ENCODE data around the gene ZNF280C. TPM values are rescaled to one million over a fixed set of nuclear protein-coding genes. Genes with fewer than 3 reads are reported as not detected.
A peak's percentile ranks its signal among the peaks of the same experiment; 100 is the strongest.

Gene ZNF280C
- total RNA-seq, 1 experiment from 2014 or later, result 22.0 TPM

GRCh38 chrX:130165703-130166502, 102.8 kb downstream of the ZNF280C start, which contains the start of gene AIFM1:
Gene AIFM1, minus strand, starts transcription at chrX:130165841. Its CDS starts 185 bp downstream, at chrX:130165656.
- DNase-seq (ENCODE audit: low spot score), result peak; percentile 93
- Histone ChIP-seq H3K27me3 (replicated peaks; ENCODE audit: insufficient read depth, low read depth, low read length, poor library complexity) (no peaks in the 10 kb centered on the region), H3K4me1 (ENCODE audit: insufficient read depth, low read length, poor library complexity, severe bottlenecking) (peaks cover 11% of the 10 kb centered on the region), H3K36me3 (ENCODE audit: insufficient read depth, low read length, poor library complexity, severe bottlenecking) (no peaks in the 10 kb centered on the region), H3K4me3 (ENCODE audit: low read depth, low read length, poor library complexity, severe bottlenecking) (peak within 1 kb of the TSS; percentile 73), H3K27ac (ENCODE audit: low read depth, low read length, poor library complexity, severe bottlenecking) (peak within 1 kb of the TSS; percentile 87), H3K9me3 (ENCODE audit: low read depth, low read length, poor library complexity, severe bottlenecking) (no peaks in the 10 kb centered on the region)
- intact Hi-C loops (cut with micrococcal nuclease; ENCODE audit: unreplicated experiment), result no loop called here
- ChIA-PET CTCF (interaction anchor here (1.4 kb wide), 1 partner anchor 86 kb away, joined by 3 read pairs; no protein-coding TSS in a partner anchor), POLR2A (ENCODE audit: low non-redundant PET) (interaction anchor here (0.6 kb wide), 1 partner anchor 700 kb away, joined by 4 read pairs; no protein-coding TSS in a partner anchor)
- no TSS peak for BruUV-seq (replicated peaks)
- TF ChIP-seq CTCF (conservative IDR thresholded peaks at IDR 0.05; ENCODE audit: low read depth, low read length) (no peak), EZH2 (IDR thresholded peaks at IDR 0.05; ENCODE audit: borderline replicate concordance, low read depth, low read length, poor library complexity, severe bottlenecking) (no peak)

DNA sequence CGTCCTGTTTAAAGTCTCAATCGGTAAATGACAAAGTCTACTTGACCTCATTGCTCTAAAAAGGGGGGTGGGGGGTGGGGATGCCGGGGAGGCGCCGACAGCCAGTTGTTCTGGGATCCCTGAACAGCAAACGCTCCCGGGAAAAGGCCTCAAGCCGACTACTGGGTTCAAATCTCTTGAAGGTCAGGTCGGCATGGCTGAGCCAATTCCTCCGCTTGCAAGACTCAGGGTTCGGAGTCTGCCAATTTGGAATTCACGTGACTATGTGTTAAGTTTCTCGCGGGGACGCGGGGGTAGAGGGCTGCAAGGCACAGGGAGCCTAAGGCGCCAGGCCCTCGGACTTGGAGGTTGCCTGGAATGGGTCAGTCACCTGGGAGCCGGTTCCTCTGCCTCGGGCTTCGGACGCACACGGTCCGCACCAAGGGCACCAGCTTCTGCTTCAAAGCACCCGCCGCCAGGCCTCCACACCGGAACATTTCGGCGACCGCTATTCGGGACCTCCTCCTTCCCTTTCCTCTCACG, 103.5 kb downstream of the ZNF280C start:
- Histone ChIP-seq H3K36me3 (ENCODE audit: insufficient read depth, low read length, poor library complexity, severe bottlenecking) (no peaks in the 10 kb centered on the region), H3K27me3 (replicated peaks; ENCODE audit: insufficient read depth, low read depth, low read length, poor library complexity) (no peaks in the 10 kb centered on the region), H3K4me3 (ENCODE audit: low read depth, low read length, poor library complexity, severe bottlenecking) (peak overlapping the region; percentile 73), H3K27ac (ENCODE audit: low read depth, low read length, poor library complexity, severe bottlenecking) (peak overlapping the region; percentile 87), H3K4me1 (ENCODE audit: insufficient read depth, low read length, poor library complexity, severe bottlenecking) (peaks cover 8% of the 10 kb centered on the region), H3K9me3 (ENCODE audit: low read depth, low read length, poor library complexity, severe bottlenecking) (no peaks in the 10 kb centered on the region)
- peak; percentile 36 for DNase-seq (ENCODE audit: low spot score)
- no peak for TF ChIP-seq EZH2 (IDR thresholded peaks at IDR 0.05; ENCODE audit: borderline replicate concordance, low read depth, low read length, poor library complexity, severe bottlenecking)
- TF ChIP-seq CTCF (conservative IDR thresholded peaks at IDR 0.05; ENCODE audit: low read depth, low read length), result no peak
- intact Hi-C loops (cut with micrococcal nuclease; ENCODE audit: unreplicated experiment), result no loop called here
- BruUV-seq (replicated peaks), result TSS peak; percentile 47
- ChIA-PET CTCF (interaction anchor here (1.4 kb wide), 1 partner anchor 86 kb away, joined by 3 read pairs; no protein-coding TSS in a partner anchor), POLR2A (ENCODE audit: low non-redundant PET) (interaction anchor here (0.6 kb wide), 1 partner anchor 699 kb away, joined by 4 read pairs; no protein-coding TSS in a partner anchor)

GRCh38 chrX:130163398-130163797, 105.3 kb downstream of the ZNF280C start:
- Histone ChIP-seq H3K9me3 (ENCODE audit: low read depth, low read length, poor library complexity, severe bottlenecking) (no peaks in the 10 kb centered on the region), H3K4me3 (ENCODE audit: low read depth, low read length, poor library complexity, severe bottlenecking) (no peak overlapping the region), H3K4me1 (ENCODE audit: insufficient read depth, low read length, poor library complexity, severe bottlenecking) (no peaks in the 10 kb centered on the region), H3K27ac (ENCODE audit: low read depth, low read length, poor library complexity, severe bottlenecking) (no peak overlapping the region), H3K36me3 (ENCODE audit: insufficient read depth, low read length, poor library complexity, severe bottlenecking) (no peaks in the 10 kb centered on the region), H3K27me3 (replicated peaks; ENCODE audit: insufficient read depth, low read depth, low read length, poor library complexity) (no peaks in the 10 kb centered on the region)
- intact Hi-C loops (cut with micrococcal nuclease; ENCODE audit: unreplicated experiment), result no loop called here
- no TSS peak for BruUV-seq (replicated peaks)
- TF ChIP-seq EZH2 (IDR thresholded peaks at IDR 0.05; ENCODE audit: borderline replicate concordance, low read depth, low read length, poor library complexity, severe bottlenecking) (no peak), CTCF (conservative IDR thresholded peaks at IDR 0.05; ENCODE audit: low read depth, low read length) (no peak)
- POLR2A ChIA-PET (ENCODE audit: low non-redundant PET), result no interaction called here
- no peak for DNase-seq (ENCODE audit: low spot score)
- CTCF ChIA-PET, result no interaction called here
